IPS-11a (cell line): ENCODE results near the gene RNF150.
"Not testable (repeated sequence)": the region's sequence is repeated elsewhere in the genome, so short reads cannot be mapped to it uniquely, and the experiment has no call there.

Experiments
- H3K4me3 ChIP-seq: one replicate; pipeline ENCODE4 v1.5.1; 2013; ENCODE audit warnings: low read depth, low read length, control low read depth

Gene RNF150

GRCh38 chr4:141078871-141079270, 54.4 kb downstream of the RNF150 start:
- H3K4me3 ChIP-seq = no peak overlapping the region

- no peak overlapping the region for H3K4me3 ChIP-seq
These were observed 55.6 kb downstream of the RNF150 start for GRCh38 chr4:141077611-141078225.

- no peak overlapping the region for H3K4me3 ChIP-seq
These were observed 57.7 kb downstream of the RNF150 start for GRCh38 chr4:141075553-141075952.

GRCh38 chr4:141074098-141074878, 59.0 kb downstream of the RNF150 start:
- no peak overlapping the region for H3K4me3 ChIP-seq

- no peak overlapping the region for H3K4me3 ChIP-seq
These were observed 66.6 kb downstream of the RNF150 start for GRCh38 chr4:141066690-141067089.

GRCh38 chr4:141065872-141066271, 67.4 kb downstream of the RNF150 start:
- H3K4me3 ChIP-seq = no peak overlapping the region

- no peak overlapping the region for H3K4me3 ChIP-seq
These were observed 70.6 kb downstream of the RNF150 start for GRCh38 chr4:141062651-141063050.

- no peak overlapping the region for H3K4me3 ChIP-seq
These were observed 74.4 kb downstream of the RNF150 start for GRCh38 chr4:141058591-141059512.

GRCh38 chr4:141057582-141057981, 75.7 kb downstream of the RNF150 start:
- H3K4me3 ChIP-seq = no peak overlapping the region

GRCh38 chr4:141056473-141056872, 76.8 kb downstream of the RNF150 start:
- H3K4me3 ChIP-seq = no peak overlapping the region

- no peak overlapping the region for H3K4me3 ChIP-seq
These were observed 78.8 kb downstream of the RNF150 start for GRCh38 chr4:141054446-141054845.

GRCh38 chr4:141050999-141051398, 82.3 kb downstream of the RNF150 start:
- H3K4me3 ChIP-seq = not testable (repeated sequence)

- no peak overlapping the region for H3K4me3 ChIP-seq
These were observed 85.9 kb downstream of the RNF150 start for GRCh38 chr4:141047228-141047884.

GRCh38 chr4:141046255-141046654, 87.0 kb downstream of the RNF150 start:
- H3K4me3 ChIP-seq = no peak overlapping the region

- no peak overlapping the region for H3K4me3 ChIP-seq
These were observed 87.4 kb downstream of the RNF150 start for GRCh38 chr4:141045848-141046247.

- H3K4me3 ChIP-seq = no peak overlapping the region
These were observed 92.2 kb downstream of the RNF150 start for GRCh38 chr4:141041021-141041476.

GRCh38 chr4:141039156-141039555, 94.1 kb downstream of the RNF150 start:
- H3K4me3 ChIP-seq = no peak overlapping the region

GRCh38 chr4:141038428-141038827, 94.8 kb downstream of the RNF150 start:
- H3K4me3 ChIP-seq = no peak overlapping the region

- no peak overlapping the region for H3K4me3 ChIP-seq
These were observed 95.8 kb downstream of the RNF150 start for GRCh38 chr4:141037446-141037845.

- no peak overlapping the region for H3K4me3 ChIP-seq
These were observed 96.5 kb downstream of the RNF150 start for GRCh38 chr4:141036786-141037185.

- H3K4me3 ChIP-seq = no peak overlapping the region
These were observed 97.3 kb downstream of the RNF150 start for GRCh38 chr4:141035920-141036319.
